Gastrocnemius medialis (tissue), 4 donors: ENCODE results near the gene SPPL3. TPM values are rescaled to one million over a fixed set of nuclear protein-coding genes. Genes with fewer than 3 reads are reported as not detected.

Source experiments
- ATAC-seq, 2 donors: fragments of 150-250 bp; one replicate each; pipeline ENCODE4 v1.9.1; 2016
- DNase-seq, 2 donors: peaks; one replicate each; pipeline ENCODE4 v3.0.0-alpha.2; 2019
- H3K27ac ChIP-seq, 4 donors: fragments of 200-600 bp; sonication (generic); 1 replicate in 1 of 4; 2 replicates in 3 of 4; pipeline ENCODE4 v1.5.1; 2016 to 2018; ENCODE audit warnings: mild to moderate bottlenecking in 2 of 4, moderate library complexity in 1 of 4
- H3K27me3 ChIP-seq, 3 donors: fragments of 200-600 bp; sonication (generic) in 2 of 3; 1 replicate in 1 of 3; 2 replicates in 2 of 3; pipeline versions ENCODE4 v1.5.1 to v1.6.0; 2016 to 2019; ENCODE audit warnings: mild to moderate bottlenecking in 1 of 3, moderate library complexity in 1 of 3
- H3K36me3 ChIP-seq, 2 donors: fragments of 200-600 bp; sonication (generic) in 1 of 2; one replicate each; pipeline ENCODE4 v1.5.1; 2017 to 2018
- H3K4me1 ChIP-seq, 2 donors: fragments of 200-600 bp; sonication (generic) in 1 of 2; one replicate each; pipeline ENCODE4 v1.5.1; 2016 to 2017; ENCODE audit warnings: mild to moderate bottlenecking in 2 of 2
- H3K4me3 ChIP-seq, 4 donors: fragments of 200-600 bp; sonication (generic) in 3 of 4; 1 replicate in 1 of 4; 2 replicates in 3 of 4; pipeline ENCODE4 v1.5.1; 2016 to 2019; ENCODE audit warnings: mild to moderate bottlenecking in 2 of 4
- H3K9me3 ChIP-seq, 3 donors: fragments of 200-600 bp; sonication (generic) in 2 of 3; 1 replicate in 1 of 3; 2 replicates in 2 of 3; pipeline ENCODE4 v1.5.1; 2016 to 2019
- CTCF ChIP-seq, 5 experiments: fragments of 450-650 bp in 3 of 5; fragments of 200-600 bp in 2 of 5; sonication (generic) in 2 of 5; IDR thresholded peaks in 4 of 5; conservative IDR thresholded peaks in 1 of 5; 1 replicate in 4 of 5; 2 replicates in 1 of 5; pipeline ENCODE4 v1.5.1; 2016 to 2019; ENCODE audit warnings: antibody characterized with exemption in 5 of 5, mild to moderate bottlenecking in 3 of 5, moderate library complexity in 3 of 5
- POLR2A ChIP-seq, 2 donors: fragments of 450-650 bp; IDR thresholded peaks; one replicate each; pipeline ENCODE4 v1.6.1; 2017; ENCODE audit warnings: antibody characterized with exemption in 2 of 2, mild to moderate bottlenecking in 2 of 2, moderate library complexity in 2 of 2
- in situ Hi-C, 4 donors: fragments of 200-750 bp; cut with MboI; loops; one replicate each; pipeline versions ENCODE4 v1.15.0 to v1.8.0; 2017; ENCODE audit warnings: low sequenced_read_pairs in 4 of 4
- intact Hi-C: fragments of 100-400 bp; cut with DNase I; formaldehyde crosslinking; loops from one replicate; pipeline ENCODE4 v1.15.1; 2023; ENCODE audit warnings: low total_unique reads
- total RNA-seq, 4 donors: library from RNA; depleted of rRNA; stranded (reverse); fragments of >200 nt; gene quantifications; one replicate each; pipeline versions ENCODE4 v1.1.0 to v1.2.3, GENCODE V29; 2016

Gene SPPL3
- total RNA-seq, 4 donors from 2014 or later = 10.1 to 21.3 (median 10.6) TPM

GRCh38 chr12:120858306-120859088 lies 45.7 kb downstream of the SPPL3 start:
- in situ Hi-C loops (no loop called here), intact Hi-C loops (loop anchor here (10.0 kb wide), 1 partner anchor 274 kb away; the partner anchor contains the start of gene POP5)
- H3K9me3 ChIP-seq = no peaks in the 10 kb centered on the region
- H3K36me3 ChIP-seq = no peaks in the 10 kb centered on the region
- ATAC-seq (no peak), DNase-seq (no peak)
- TF ChIP-seq CTCF (IDR thresholded peaks at IDR 0.05 in 4 of 5, conservative IDR thresholded peaks at IDR 0.05 in 1 of 5) (no peak), POLR2A (IDR thresholded peaks at IDR 0.05) (no peak)
- no peak overlapping the region for H3K27ac ChIP-seq
- H3K27me3 ChIP-seq = no peaks in the 10 kb centered on the region
- H3K4me3 ChIP-seq = no peak overlapping the region
- H3K4me1 ChIP-seq = peaks cover 38 to 39% of the 10 kb centered on the region in 2 donors

GRCh38 chr12:120856980-120857379 lies 47.2 kb downstream of the SPPL3 start:
- ATAC-seq = no peak
- H3K4me1 ChIP-seq = peaks cover 39 to 47% of the 10 kb centered on the region in 2 donors
- TF ChIP-seq CTCF (IDR thresholded peaks at IDR 0.05 in 4 of 5, conservative IDR thresholded peaks at IDR 0.05 in 1 of 5) (peak in 1 of 5 experiments; percentile 35), POLR2A (IDR thresholded peaks at IDR 0.05) (no peak)
- in situ Hi-C loops = no loop called here
- H3K27me3 ChIP-seq = no peaks in the 10 kb centered on the region
- H3K9me3 ChIP-seq = no peaks in the 10 kb centered on the region
- intact Hi-C loops = loop anchor here (10.0 kb wide), 1 partner anchor 272 kb away; the partner anchor contains the start of gene POP5
- no peaks in the 10 kb centered on the region for H3K36me3 ChIP-seq
- no peak overlapping the region for H3K27ac ChIP-seq
- no peak overlapping the region for H3K4me3 ChIP-seq
- no peak for DNase-seq

- no peak overlapping the region for H3K4me3 ChIP-seq
- H3K27me3 ChIP-seq = no peaks in the 10 kb centered on the region
- no peak for TF ChIP-seq POLR2A (IDR thresholded peaks at IDR 0.05)
- no peak for TF ChIP-seq CTCF (IDR thresholded peaks at IDR 0.05 in 4 of 5, conservative IDR thresholded peaks at IDR 0.05 in 1 of 5)
- no peaks in the 10 kb centered on the region for H3K36me3 ChIP-seq
- ATAC-seq = no peak
- intact Hi-C loops = loop anchor here (10.0 kb wide), 1 partner anchor 271 kb away; the partner anchor contains the start of gene POP5
- H3K4me1 ChIP-seq = peaks cover 48 to 56% of the 10 kb centered on the region in 2 donors
- in situ Hi-C loops = no loop called here
- H3K9me3 ChIP-seq = no peaks in the 10 kb centered on the region
- DNase-seq = no peak
- H3K27ac ChIP-seq = peak overlapping the region in 3 of 4 donors; percentile 35 to 63 (median 53)
Measured at GRCh38 chr12:120855823-120856588, 48.2 kb downstream of the SPPL3 start.

GRCh38 chr12:120854804-120855203 lies 49.4 kb downstream of the SPPL3 start:
- peaks cover 60 to 68% of the 10 kb centered on the region in 2 donors for H3K4me1 ChIP-seq
- in situ Hi-C loops = no loop called here

More at GRCh38 chr12:120854804-120855203, 49.4 kb downstream of the SPPL3 start:
- DNase-seq (no peak), ATAC-seq (no peak)
- Histone ChIP-seq H3K27me3 (no peaks in the 10 kb centered on the region), H3K4me3 (no peak overlapping the region), H3K9me3 (no peaks in the 10 kb centered on the region), H3K27ac (peak overlapping the region in 3 of 4 donors; percentile 53 to 66 (median 63)), H3K36me3 (no peaks in the 10 kb centered on the region)
- no peak for TF ChIP-seq POLR2A (IDR thresholded peaks at IDR 0.05)
- no peak for TF ChIP-seq CTCF (IDR thresholded peaks at IDR 0.05 in 4 of 5, conservative IDR thresholded peaks at IDR 0.05 in 1 of 5)
- intact Hi-C loops = loop anchor here (5.0 to 10.0 kb wide), 3 partner anchors 47 to 270 kb away; partner anchors contain the start of genes ACADS, POP5 and SPPL3
